T-helper 2 cell (primary cell): ENCODE measurements around the gene PAX8.

ENCODE experiments used
- DNase-seq, 5 experiments: peaks; one replicate each; pipeline versions ENCODE4 v3.0.0 to v3.0.0-alpha.2; 2012 to 2022

PAX8 gene

DNA sequence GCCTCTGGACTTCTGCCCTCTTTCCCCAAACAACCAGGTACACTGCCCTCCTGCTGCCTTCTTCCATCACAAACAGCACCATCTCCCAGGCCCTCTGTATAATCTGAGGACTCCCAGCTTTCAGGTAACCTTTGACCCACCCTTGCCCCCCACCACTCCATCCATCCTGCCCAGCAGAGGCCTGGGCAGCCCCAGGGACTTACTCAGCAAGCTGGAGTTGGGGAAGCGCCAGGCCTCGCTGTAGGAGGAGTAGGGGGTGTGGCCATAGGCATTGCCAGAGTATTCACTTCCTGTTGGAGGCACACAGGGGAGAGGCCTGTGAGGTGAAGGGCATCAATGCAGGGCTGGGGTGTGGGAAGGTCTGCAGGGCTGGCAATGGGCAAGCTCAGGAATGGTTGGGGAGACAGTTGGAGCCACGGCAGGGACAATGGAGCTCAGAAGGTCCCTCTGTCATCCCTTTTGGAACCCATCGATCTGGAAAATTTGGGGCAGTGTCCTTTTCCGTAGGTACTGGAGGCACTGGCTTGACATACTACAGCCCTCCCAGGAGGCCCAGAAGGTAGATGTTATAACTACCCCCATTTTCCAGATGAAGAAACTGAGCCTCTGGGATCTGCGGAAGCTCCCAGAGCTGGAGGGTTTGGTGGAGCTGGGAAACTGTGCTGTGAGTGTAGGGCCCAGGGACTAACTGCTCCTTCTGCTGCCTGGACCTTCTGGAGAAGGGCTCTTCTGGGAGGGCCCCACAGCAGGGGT, 58.7 kb downstream of the PAX8 start:
- DNase-seq: no peak

DNA sequence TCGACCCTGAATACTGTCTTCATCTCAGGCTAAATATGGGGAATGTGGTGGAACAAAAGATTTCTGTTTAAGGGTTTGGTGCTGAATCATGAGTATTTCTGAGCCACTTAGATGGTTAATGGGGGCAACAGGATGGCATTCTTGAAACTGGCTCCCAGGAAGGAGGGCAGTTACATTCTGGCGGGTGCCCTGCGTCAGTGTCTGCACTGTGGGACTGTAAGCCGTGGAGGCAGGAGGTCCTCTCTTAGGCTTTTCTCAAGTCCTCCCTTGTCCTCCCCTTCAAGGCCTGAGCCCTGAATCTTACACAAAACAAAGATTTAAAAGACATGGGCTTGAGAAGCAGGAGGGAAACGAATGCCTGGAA, 59.2 kb downstream of the PAX8 start:
- no peak for DNase-seq

DNA sequence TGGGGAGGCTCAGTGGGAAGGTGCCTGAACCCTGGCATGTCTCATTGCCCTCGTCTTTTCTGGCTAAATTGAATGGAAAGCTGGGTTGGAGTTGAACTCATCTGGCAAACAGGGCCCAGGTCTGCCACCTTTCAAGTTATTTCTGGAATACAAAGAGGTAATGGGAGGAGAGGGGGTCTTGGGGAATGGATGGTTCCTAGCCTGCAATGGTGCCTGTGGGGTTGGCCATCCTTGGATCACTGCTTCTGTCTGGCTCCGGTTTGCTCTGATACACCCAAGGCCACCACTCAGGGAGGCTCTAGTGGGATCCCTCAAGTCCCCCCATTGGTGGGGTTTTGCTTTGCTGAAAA, 59.7 kb downstream of the PAX8 start:
- no peak for DNase-seq

DNA sequence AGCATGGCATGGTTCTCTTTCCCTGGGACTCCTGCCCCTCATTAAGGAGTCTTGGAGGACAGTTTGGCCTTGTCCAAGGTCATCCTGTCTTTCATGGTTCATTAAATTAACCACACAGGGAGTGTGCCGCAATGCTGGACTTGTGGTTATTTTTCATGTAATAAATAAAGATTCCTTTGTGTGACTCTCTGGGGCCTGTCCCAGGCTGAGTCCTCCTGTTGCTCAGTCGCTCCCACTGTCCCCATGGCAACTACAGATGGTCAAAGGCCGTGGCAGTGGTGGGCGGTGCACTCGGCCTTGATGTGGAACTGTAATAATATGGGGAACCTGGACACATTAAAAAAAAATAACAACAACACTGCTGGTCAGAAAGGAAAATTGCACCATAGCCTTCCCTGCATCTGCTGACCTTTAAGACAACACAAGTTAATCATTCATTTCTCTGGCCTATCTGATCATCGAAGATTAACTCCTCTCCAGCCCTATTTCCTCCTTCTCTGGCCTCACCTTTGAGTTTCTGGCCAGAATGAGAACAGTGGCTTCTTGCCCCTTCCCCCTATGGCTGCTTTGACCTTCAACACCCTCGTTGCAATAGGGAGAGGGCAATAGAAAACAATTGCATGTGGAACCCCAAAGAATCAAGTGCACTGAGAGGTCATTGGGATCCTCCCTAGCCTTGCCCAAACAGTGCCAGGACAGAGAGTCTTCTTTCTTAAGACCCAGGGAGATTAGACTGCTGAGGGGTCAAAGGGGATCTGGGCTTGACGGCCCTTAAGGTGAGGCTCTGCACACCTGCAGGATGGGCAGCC, 60.2 kb downstream of the PAX8 start:
- no peak for DNase-seq

DNA sequence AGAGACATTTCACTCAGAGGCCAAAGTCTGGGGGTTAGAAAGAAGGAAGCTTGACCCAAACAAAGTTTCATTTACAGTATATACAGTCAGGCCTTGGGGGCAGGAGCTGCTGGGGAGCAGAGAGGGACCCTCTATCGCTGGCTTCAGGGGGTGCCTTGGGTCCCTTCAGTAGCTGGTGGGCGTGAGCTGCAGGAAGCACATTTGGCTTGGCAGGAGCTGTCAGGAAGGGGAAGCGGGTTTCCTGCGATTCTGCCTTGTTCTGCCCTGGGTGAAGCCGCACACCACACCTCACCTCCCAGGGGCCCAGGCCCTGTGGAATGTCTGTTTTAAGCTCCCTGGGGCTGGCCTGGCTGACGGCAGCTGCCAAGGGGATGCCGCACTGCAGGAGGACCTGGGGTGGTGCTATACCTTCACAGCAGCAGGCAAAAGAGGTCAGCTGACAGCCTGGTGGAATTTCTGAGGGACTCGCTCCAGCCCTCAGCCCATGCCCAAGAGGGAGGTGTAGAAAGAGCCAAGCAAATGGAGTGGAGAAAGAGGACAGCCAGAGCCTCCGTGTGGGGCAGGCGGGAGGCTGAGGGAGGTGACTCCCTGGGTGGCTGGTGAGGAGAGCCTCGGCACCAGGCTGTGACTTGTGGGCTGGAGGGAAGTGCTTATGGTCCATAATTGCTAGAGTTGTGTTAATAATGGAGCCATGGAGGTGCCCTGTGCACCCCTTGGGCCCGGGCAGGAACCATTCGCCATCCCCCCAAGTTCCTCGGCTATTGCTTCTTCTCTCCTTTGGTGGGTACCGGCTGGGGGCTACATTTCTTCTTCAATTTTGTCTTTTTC, 61.1 kb downstream of the PAX8 start:
- DNase-seq: no peak

DNA sequence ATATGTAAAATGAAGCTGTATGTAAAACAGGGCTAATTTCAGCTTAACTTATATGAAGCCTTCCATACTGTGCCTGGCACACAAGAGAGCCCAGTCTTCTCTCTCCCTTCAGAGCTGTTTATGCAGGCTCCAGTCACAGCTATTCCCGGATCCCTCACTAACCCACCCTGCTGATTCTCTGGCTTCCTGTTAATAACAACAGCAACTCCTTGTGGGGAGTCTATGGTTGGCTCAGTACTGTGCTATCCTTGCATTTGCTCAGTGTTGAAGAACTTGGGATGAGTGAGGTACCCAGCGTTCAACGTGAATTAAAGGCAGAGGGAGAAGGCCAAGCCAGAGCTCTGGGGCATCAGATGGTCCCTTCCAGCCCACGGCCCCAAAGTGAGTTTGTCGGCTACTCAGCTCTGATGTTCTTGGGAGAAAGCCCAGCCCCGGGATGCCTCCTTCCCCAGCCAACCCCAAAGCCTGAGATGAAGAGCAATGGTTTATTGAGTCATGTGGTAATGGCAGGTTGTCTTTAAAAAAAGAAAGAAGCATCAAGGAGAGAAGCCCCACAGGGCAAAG, 61.7 kb downstream of the PAX8 start:
- DNase-seq: no peak

DNA sequence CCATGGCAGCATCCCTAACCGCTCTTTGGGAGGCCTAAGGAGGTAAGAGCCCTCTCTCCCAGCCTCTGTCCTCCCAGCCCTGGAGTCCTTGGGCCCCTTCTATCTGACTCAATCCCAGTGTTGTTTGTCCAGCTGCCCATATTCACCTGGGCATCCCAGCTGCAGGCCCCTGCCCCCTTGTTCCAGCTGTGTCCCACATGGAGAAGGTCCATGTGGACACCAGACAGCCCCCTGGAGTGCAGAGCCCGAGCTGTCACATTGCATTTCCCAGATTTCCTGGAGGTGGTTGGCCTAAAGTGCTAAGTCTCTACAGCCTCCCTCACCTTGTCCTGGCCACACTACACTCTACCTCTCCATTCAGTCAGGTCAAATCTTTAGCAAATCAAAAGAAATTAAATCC, 62.4 kb downstream of the PAX8 start:
- DNase-seq: no peak

DNA sequence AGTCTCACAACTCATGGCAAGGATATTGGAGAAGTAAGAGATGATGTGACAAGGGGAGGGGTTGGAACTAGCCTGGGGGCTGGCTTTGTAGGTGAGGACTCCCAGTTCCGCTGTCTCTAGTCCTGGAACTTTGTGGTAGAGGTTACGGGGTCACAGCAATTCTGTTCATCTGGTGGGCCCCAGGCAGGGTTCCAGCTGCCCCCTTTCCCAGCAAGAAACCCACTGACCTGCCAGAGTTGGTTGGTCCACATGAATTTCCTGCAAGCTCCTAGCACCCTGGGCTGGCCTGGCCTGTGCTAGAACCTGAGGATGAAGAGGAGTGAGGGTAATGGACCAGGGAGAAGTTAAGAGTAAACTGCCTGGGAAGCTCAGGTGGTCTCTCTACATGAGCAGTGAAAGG, 63.7 kb downstream of the PAX8 start:
- no peak for DNase-seq

DNA sequence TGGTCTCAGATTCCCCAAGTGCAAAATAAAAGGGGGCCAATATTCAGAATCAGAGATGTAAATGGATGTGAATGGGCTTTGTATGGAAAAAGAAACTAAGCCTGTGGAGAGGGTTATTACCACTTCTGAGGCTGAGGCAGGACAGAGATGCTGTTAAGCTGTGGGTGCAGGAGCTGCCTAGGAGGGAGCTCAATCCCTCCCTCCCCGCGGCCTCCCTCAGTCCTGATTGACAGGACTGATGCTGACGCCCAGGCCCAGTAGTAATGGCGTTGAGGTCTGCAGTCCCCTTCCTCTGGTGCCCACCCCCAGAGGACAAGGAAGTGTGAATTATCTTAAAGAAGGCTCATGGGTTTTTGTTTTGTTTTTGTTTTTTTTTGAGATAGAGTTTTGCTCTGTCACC, 64.6 kb downstream of the PAX8 start:
- DNase-seq: no peak

DNA sequence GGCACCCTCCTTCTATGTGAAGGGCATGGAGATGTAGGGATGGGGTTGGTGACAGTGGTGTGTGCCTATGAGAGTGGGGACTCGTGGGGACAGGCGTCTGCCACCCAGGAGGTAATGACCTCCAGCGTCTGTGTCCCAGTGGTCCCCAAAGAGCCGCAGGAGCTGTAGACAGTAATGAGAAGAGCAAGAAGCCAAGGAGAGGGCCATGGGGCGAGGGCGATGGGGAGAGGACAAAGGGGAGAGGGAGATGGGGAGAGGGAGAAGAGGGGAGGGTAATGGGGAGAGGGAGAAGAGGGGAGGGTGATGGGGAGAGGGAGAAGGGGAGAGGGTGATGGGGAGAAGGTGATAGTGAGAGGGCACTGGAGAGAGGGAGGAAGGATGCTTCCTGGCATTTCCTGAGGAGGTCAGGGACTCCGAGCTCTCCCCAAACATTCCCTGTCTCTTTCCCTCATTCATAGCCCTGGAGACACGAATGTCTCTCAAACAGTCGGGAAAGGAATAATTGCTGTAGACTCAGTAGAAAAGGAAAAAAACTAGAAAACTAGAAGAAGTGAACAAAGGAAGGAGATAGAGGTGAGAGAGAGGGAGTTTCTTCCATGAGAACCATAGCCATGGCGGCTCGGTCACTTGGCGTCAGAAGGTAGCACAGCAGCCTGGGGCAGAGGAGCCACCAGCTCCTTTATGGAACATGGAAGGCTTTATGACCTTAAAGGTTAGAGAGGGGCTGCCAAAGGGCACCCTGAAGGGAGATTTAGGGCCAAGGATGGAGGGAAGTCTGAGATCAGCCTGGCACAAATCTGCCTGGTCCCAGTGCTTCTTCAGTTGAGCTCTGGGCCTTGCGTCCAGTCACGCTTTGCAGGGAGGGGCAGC, 65.4 kb downstream of the PAX8 start:
- DNase-seq: no peak

DNA sequence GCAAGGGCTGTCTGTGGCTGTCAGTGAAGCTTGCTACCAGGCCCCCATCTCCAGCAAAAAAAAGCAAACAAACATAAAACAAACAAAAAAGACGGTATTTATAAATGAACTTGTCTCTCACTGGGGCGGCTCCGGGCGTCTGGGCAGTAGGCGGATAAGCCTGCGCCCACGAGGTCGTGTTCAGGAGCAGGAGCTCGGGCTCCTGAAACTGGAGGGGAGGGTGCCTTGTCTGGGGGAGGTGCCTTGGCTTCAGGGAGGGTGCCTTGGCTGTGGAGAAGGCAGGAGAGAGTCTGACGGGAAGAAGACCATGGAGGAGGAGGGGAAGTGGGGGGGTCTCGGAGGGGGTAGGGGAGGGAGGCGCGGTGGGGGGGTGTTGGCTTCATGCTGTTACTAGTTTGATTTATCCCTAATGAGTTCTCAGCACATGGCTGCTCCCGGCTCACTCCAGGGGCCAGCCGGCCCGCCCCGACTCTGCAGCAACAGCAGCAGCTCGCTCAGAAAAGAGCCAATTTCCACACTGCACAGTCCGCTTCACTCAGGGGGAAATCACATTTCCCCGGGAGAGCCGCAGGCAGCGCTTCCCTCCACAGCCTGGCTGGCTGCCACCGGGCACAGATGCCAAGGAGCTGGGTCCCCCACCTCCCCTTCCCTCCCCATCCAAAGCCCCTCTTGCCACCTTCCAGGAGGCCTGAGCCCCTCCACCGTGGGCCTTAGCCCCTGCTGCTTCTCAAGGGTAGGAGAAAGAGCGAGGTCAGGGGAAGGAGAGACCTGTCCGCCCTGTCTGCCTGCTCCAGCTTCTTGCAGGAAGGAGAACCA, 66.3 kb downstream of the PAX8 start:
- DNase-seq: no peak

DNA sequence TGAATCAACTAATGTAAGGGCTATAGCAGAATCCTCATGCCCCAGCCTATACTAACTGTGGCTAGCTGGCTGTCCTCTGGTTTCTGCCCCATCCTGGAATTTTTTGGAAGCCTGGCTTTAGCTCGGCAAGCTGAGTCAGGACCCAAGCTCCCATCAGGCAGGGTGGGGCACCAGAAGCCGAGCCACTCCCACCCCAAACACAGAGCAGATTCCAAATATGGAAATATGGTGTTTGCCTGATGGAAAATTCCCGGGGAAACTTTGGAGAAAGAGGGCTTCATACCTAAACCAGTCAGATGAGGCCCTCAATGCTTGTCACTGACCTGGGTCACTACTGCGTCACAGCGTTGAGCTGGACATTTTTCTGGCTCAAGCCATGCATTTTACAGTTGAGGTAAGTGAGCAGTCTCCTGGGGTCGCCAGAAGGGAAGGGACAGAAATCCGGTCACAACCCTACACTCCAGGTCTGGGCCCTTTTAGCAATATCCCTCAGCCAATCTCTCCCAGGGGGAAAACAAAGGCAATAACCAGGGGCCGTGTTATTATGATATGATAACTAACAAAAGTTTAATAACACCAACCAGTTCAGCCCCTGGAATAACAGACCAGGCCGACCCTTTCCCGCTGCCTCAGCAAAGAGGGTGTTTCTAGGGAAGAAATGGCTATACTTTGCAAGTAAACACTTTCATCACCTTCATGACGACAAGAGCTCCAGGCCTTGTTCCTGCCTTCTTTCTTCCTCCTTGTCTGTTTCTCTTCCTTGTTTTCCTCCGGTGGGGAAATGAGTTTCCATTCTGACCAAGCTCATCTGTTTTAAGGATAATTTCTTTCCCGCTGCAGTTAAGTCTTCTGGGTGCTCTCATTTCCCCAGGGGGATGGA, 67.3 kb downstream of the PAX8 start:
- no peak for DNase-seq

DNA sequence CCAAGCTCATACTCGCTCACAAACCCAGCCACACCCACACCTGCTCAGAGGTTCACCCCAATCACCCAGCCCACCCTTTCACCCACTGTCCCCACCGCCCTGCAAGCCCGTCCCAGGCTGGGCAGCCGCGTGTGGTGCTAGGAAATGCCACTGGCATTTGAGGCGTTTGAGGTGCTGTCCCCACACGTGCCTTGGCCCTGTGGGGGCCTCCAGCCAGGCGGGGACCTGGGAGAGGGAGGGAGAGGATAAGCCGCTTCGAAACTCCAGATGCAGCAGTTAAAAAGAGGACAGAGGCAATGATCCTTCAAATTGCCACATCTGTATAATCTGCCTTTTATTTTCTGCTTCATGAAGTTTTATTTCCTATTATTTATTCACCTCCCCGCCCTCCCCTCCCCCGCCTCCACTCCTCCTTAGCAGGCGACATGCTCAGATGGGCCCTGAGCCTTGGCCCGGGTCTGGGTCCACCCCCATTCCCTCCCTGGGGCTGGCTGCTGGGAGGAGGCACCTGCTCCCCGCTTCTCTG, 69.0 kb downstream of the PAX8 start:
- no peak for DNase-seq

DNA sequence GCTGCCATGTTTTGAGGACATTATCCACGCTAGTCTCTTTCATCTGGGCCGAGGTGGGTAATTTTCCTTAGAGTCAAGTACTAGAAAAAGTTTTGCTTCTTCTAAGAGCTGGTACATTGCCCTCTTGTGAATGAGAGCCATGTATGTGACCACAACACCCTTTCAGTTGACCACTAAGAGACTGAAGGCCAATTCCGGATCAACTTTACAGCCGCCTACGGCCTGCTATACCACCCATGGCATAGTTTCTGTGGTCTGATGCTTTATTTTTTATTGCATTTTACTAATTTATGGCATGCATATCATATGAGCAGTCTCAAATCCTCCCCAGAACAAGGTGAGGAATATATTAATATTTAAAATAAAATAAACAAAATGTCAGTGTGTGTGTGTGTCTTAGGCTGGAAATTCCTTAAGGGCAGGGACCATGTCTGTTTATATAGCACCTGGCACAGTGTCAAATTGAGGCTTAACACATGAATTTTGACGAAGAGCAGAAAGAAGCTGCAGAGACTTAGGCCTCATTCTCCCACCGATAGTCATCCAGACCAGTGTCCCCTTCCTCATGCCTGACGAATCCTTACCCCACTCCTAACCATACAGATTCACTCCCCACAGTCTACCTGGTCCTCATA, 69.6 kb downstream of the PAX8 start:
- no peak for DNase-seq

DNA sequence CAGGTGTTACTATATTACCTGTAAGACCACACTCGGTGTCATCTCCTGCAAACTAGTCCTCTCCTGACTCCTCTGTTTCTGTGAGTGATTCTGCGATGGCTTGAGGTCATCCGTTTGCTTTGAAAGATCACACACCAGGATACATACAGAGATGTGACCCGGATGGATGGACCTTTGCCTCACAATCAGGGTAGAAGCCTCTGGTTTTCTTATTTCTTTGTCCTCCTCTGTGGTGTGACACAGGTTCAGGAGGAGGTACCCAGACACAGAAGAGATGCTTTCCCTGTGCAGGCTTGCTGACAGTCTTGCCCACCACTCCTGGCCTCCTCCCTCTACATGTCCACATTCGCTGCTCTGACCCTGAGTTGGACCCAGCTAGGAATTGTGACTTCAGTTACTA, 70.3 kb downstream of the PAX8 start:
- DNase-seq: no peak

DNA sequence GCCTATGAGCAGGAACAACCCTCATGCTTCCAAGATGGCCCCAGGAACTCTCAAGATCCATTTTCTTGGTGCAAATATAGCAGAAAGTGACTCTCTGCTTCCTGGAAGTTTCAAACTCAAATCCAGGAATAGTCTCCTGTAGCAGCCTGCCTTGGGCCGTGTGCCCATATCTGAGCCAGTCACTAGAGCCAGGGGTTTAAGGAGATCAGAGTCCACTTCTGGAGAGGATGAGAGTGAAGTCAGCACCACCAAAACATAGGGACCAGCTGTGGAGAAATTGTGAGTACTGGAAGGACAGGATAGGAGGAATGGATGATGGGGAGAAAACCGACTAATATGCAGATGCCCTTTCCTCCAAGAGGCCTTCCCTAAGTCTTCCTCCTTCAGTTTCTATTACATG, 71.7 kb downstream of the PAX8 start:
- DNase-seq: no peak

DNA sequence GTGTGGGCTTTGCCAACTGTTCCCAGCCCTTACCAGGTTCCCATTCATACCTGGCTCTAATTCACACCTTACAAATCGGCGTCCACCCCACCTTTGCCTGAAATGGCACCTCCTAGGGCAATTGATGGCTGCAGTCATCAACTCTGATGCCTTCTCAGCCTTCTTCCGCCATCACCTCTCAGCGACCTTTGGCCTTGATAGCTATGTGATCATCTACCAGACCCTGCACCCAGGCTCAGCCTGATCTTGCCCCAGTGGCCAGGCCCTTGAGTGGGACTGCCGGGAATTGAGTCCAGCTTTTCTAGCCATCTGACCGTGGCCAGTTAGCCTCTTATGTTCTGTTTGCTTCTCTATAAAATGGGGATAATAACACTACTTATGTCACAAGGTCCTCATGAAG, 72.5 kb downstream of the PAX8 start:
- DNase-seq: no peak

DNA sequence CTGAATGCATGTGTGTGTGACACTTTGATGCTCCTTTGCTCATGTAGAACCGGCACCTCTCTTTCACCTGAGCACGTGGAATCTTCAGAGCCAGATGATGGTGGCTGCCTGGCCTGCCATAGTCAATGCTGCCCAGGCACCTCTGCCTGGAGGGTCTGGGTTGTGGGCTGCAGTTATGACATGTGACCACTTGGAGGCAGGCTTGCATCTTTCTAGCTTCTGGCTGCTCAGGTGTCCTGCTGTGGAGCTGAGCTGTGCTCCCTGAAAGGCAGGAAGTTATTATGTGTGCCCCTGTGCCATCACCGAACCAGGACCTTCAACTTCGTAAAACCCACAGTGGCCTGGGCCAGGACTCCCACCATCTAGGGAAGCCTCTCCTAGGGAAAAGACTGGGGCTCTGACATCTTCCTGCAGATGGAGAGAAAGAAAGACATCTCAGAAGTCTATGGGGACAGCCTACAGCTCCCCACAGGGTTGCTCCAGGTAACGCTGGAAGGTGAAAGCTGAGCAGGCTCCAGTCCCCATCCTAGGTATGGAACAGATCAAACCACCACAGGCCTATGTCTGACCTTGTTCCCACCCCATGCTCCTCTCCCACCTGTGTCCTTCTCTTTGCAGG, 74.7 kb downstream of the PAX8 start:
- peak in 4 of 5 experiments; percentile 56 to 82 (median 58) for DNase-seq

DNA sequence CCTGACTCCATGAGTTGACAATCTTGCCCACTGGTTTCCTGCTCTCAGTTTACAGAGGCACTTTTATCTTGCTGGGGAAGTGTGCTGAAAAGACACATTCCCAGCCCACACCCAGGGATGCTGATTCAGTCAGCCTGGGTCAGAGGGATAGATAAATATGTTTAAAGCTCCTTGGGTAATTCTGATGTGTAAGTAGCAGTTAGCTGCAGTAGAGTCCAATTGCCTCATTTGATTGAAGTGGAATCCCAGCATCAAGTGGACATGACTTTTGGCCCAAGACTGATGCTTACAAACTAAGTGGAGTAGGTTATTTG, 75.5 kb downstream of the PAX8 start:
- no peak for DNase-seq
